DOHH2 (cell line): ENCODE results near the gene COA5.

Source experiments
- H3F3A ChIP-seq: fragments of 200-600 bp; sonication (generic), shearing (Covaris generic); 2 replicates; pipeline ENCODE4 v1.6.0; 2016; ENCODE audit warnings: antibody characterized with exemption, mild to moderate bottlenecking; ENCODE audit not compliant: control insufficient read depth, insufficient read depth
- H3K27ac ChIP-seq: fragments of 200-600 bp; sonication (generic); 2 replicates; pipeline ENCODE4 v1.5.1; 2014; ENCODE audit warnings: low read depth, mild to moderate bottlenecking, low read length, moderate library complexity
- H3K27me3 ChIP-seq: fragments of 200-600 bp; sonication (generic); 2 replicates; pipeline ENCODE4 v1.6.1; 2014; ENCODE audit warnings: mild to moderate bottlenecking, low read length, mixed read lengths; ENCODE audit not compliant: control insufficient read depth
- H3K36me3 ChIP-seq: fragments of 200-600 bp; sonication (generic); 2 replicates; pipeline ENCODE4 v1.6.1; 2014; ENCODE audit warnings: mild to moderate bottlenecking, low read length, moderate library complexity, mixed read lengths; ENCODE audit not compliant: control insufficient read depth
- H3K4me1 ChIP-seq: fragments of 200-600 bp; sonication (generic); 2 replicates; pipeline ENCODE4 v1.6.1; 2014; ENCODE audit warnings: mild to moderate bottlenecking, low read length, mixed read lengths; ENCODE audit not compliant: control insufficient read depth
- H3K4me2 ChIP-seq: fragments of 200-600 bp; sonication (generic); 2 replicates; pipeline ENCODE4 v1.6.0; 2014; ENCODE audit warnings: mild to moderate bottlenecking, low read length, moderate library complexity
- H3K4me3 ChIP-seq: fragments of 200-600 bp; sonication (generic); 2 replicates; pipeline ENCODE4 v1.5.1; 2014; ENCODE audit warnings: mild to moderate bottlenecking, low read length, mixed read lengths
- H3K79me2 ChIP-seq: fragments of 200-600 bp; sonication (generic); 2 replicates; pipeline ENCODE4 v1.6.1; 2014; ENCODE audit warnings: mild to moderate bottlenecking, low read length, mixed read lengths; ENCODE audit not compliant: control insufficient read depth
- H3K9me2 ChIP-seq: fragments of 200-600 bp; sonication (generic); replicated peaks from 2 replicates; pipeline ENCODE4 v1.6.1; 2014; ENCODE audit warnings: mild to moderate bottlenecking, low read length, mixed read lengths; ENCODE audit not compliant: control insufficient read depth
- H3K9me3 ChIP-seq: fragments of 200-600 bp; sonication (generic); 2 replicates; pipeline ENCODE4 v1.6.1; 2014; ENCODE audit warnings: antibody characterized with exemption, low read length, mixed read lengths; ENCODE audit not compliant: control insufficient read depth, insufficient read depth
- H4K20me1 ChIP-seq: fragments of 200-600 bp; sonication (generic); 2 replicates; pipeline ENCODE4 v1.6.0; 2014; ENCODE audit warnings: low read depth, mild to moderate bottlenecking, antibody characterized with exemption, low read length, moderate library complexity; ENCODE audit not compliant: control insufficient read depth, insufficient read depth
- EZH2phosphoT487 ChIP-seq: fragments of 200-600 bp; sonication (generic); IDR thresholded peaks from 2 replicates; pipeline ENCODE4 v1.6.1; 2017; ENCODE audit warnings: borderline replicate concordance, mild to moderate bottlenecking, antibody characterized with exemption, low read length, moderate library complexity, mixed read lengths
- TF ChIP-seq, protein P1 (sequence below): fragments of 200-600 bp; sonication (generic); IDR thresholded peaks from one replicate; pipeline ENCODE4 v1.5.1; 2014; ENCODE audit warnings: antibody characterized with exemption, mild to moderate bottlenecking, low read depth, low read length; ENCODE audit not compliant: poor library complexity, severe bottlenecking

The COA5 gene

GRCh38 chr2:98637401-98638147, 29.3 kb upstream of the COA5 start:
- TF ChIP-seq, protein P1, sequence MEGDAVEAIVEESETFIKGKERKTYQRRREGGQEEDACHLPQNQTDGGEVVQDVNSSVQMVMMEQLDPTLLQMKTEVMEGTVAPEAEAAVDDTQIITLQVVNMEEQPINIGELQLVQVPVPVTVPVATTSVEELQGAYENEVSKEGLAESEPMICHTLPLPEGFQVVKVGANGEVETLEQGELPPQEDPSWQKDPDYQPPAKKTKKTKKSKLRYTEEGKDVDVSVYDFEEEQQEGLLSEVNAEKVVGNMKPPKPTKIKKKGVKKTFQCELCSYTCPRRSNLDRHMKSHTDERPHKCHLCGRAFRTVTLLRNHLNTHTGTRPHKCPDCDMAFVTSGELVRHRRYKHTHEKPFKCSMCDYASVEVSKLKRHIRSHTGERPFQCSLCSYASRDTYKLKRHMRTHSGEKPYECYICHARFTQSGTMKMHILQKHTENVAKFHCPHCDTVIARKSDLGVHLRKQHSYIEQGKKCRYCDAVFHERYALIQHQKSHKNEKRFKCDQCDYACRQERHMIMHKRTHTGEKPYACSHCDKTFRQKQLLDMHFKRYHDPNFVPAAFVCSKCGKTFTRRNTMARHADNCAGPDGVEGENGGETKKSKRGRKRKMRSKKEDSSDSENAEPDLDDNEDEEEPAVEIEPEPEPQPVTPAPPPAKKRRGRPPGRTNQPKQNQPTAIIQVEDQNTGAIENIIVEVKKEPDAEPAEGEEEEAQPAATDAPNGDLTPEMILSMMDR = no peak
- no peak for TF ChIP-seq EZH2phosphoT487
- Histone ChIP-seq H3K36me3 (no peaks in the 10 kb centered on the region), H4K20me1 (no peaks in the 10 kb centered on the region), H3K9me3 (no peaks in the 10 kb centered on the region), H3K9me2 (no peaks in the 10 kb centered on the region), H3K79me2 (no peaks in the 10 kb centered on the region), H3K27ac (no peak overlapping the region), H3K4me3 (no peak overlapping the region), H3F3A (no peaks in the 10 kb centered on the region), H3K27me3 (no peaks in the 10 kb centered on the region), H3K4me2 (no peak overlapping the region), H3K4me1 (no peaks in the 10 kb centered on the region)

- Histone ChIP-seq H3K27ac (no peak overlapping the region), H3K4me3 (no peak overlapping the region), H3K9me3 (no peaks in the 10 kb centered on the region), H3K4me1 (no peaks in the 10 kb centered on the region), H3K9me2 (no peaks in the 10 kb centered on the region), H3K79me2 (no peaks in the 10 kb centered on the region), H4K20me1 (no peaks in the 10 kb centered on the region), H3K27me3 (no peaks in the 10 kb centered on the region), H3K36me3 (no peaks in the 10 kb centered on the region), H3K4me2 (no peak overlapping the region), H3F3A (no peaks in the 10 kb centered on the region)
- TF ChIP-seq, protein P1 = peak; percentile 61
- TF ChIP-seq EZH2phosphoT487 = no peak
These were observed 26.2 kb upstream of the COA5 start for GRCh38 chr2:98634406-98635092.

- Histone ChIP-seq H3K4me3 (no peak overlapping the region), H3K36me3 (no peaks in the 10 kb centered on the region), H3K27me3 (no peaks in the 10 kb centered on the region), H3K79me2 (no peaks in the 10 kb centered on the region), H3K9me3 (no peaks in the 10 kb centered on the region), H3F3A (no peaks in the 10 kb centered on the region), H3K4me1 (no peaks in the 10 kb centered on the region), H3K4me2 (no peak overlapping the region), H4K20me1 (no peaks in the 10 kb centered on the region), H3K9me2 (no peaks in the 10 kb centered on the region), H3K27ac (no peak overlapping the region)
- TF ChIP-seq EZH2phosphoT487 = no peak
These were observed 24.0 kb upstream of the COA5 start for GRCh38 chr2:98632351-98632750.

GRCh38 chr2:98623657-98624056, 15.3 kb upstream of the COA5 start:
- Histone ChIP-seq H3K4me3 (peak overlapping the region; percentile 36), H3K36me3 (no peaks in the 10 kb centered on the region), H3K27me3 (no peaks in the 10 kb centered on the region), H3K79me2 (no peaks in the 10 kb centered on the region), H3K27ac (0 out of 2 replicates have a peak overlapping the region, but pooled peaks have one; percentile 3), H4K20me1 (no peaks in the 10 kb centered on the region), H3F3A (peaks cover 6% of the 10 kb centered on the region), H3K4me1 (peaks cover 24% of the 10 kb centered on the region), H3K9me3 (no peaks in the 10 kb centered on the region), H3K9me2 (no peaks in the 10 kb centered on the region), H3K4me2 (peak overlapping the region; percentile 36)
- TF ChIP-seq, protein P1 = no peak
- no peak for TF ChIP-seq EZH2phosphoT487
